ENCODE measurements around the gene COMMD4.

Gene COMMD4

DNA sequence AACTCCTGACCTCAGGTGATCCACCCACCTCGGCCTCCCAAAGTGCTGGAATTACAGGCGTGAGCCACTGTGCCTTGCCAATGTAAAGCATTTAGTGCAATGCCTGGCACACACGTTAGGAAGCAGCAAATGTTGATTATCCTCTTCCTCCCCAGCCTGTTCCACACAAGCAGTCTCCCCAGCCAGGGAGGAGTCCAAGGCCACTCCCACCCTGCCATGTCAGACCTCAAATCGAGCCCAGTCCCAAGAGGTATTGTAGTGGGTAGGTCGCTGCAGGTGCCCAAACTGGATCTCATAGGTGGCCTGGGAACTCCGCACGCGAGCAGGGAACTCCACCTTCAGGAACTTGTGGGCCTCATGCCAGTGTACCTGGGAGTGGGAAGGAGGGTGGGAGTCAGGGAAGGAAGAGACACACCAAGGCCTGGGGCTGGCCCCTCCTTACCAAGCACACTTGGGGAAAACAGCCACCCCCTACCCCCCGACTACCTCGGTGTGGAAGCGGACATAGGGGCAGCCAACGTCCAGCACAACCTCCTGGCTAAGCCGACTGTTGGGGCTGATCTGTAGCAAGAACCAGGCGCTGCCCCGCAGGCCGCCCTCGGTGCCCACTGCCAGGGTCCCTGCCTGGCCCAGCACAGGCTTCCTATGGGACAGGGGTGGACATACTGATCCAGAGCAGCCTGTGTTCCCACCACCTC, 22.3 kb downstream of the COMMD4 start:
- DNase-seq, result no peak

DNA sequence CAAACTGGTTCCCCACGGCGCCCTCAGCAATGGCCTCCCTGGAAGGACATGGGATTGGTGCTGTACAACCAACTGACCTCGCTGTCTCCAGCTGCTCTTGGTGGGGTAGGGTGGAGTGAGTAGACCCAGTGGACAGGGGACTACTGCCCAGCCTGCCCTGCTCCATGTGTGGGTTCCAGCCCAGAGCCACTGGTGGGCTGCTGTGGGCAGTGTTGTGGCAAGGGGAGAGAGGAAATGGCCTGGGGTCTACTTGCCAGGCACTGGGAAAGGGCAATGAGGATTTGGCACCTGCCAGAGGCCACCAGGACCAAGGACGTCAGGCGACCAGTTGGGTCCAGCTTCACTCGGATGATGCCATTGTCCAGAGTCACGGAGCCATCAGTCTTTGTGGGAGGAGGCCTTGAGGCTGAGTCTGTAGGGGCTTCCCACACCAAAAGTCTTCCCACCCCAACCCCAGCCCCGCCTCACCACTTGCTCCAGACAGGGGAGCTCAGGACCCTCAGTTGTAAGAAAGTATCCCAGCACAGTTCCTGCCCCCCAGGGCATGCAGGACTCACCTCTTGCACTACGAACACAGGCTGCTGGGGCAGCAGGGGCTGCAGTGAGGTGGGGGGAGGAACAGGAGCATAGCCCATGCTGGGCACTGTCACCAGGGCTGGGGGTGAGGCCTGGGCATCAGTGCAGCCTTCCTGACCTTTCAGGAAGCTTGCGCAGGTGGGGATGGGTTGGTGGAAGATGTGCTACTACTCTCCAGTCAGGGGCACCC, 23.1 kb downstream of the COMMD4 start:
- DNase-seq, result no peak

DNA sequence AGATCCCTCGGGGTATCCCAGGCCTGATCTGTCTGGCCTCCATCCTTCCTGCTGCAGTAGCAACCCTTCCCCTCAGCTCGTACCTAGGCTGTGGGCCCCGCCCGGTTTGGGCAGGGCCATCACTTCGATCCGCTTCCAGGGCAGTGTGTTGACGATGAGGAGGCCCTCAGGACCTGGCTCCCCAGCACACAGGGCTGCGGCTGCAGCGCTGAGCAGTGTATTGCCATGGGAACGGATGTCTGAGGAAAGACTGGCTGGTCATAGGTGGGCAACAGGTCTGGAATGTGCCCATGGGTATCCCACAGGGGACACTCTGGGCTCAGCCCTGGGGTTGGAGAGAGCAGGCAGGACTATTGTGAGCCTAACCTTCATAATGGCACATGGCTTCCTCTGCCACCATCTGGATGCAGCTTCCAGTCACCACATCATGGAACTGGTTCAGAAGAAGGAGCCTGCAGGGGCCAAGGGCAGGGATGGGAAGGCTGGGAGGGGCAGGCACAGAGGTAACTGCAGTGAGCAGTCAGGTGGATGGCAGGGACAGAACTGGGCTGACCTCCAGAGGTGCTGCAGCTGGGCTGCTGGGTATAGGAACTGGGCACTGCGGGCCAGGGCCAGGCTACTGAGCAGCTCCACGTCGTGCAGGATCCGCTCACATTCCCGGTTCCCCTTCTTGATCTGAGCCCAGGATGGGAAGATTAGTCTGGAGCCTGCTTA, 23.8 kb downstream of the COMMD4 start:
- no peak for DNase-seq

DNA sequence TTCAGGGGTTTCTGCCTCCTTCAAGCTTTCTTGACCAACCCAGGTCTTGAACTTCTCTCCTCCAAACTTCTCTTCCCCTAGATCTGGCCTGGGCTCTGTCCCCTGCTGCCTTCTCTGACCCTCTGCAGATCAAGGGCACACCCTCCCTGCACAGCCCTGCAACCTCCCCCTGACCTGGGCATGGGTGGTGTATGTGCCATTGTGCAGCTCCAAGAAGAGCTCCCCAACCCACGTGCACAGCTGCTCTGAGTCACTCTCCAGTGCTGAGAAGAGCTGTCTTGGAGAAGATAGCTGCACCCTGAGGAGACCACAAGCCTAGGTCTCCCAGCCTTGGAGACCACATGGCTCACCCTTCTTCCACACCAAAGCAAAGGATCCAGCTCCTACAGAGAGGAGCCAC, 24.5 kb downstream of the COMMD4 start:
- DNase-seq, result no peak

DNA sequence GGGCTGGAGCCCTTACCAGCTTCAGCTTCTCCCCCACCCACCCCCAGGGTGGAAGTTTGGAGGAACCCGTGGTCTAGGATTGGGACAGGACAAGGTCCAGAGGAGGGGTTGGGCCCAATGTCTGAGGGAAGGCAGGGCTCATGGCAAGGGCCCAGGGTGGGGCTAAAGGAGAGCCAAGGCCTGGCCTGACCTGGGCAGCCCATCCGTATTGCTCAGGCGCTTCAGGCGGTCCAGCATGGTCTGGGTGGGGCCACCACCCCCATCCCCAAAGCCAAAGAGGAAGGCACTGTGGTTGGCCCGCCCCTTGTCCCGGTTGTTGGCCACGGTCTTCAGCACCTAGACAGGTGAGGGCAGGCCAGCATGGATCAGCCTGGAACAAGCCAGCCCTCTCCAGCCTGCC, 25.0 kb downstream of the COMMD4 start:
- DNase-seq, result no peak

DNA sequence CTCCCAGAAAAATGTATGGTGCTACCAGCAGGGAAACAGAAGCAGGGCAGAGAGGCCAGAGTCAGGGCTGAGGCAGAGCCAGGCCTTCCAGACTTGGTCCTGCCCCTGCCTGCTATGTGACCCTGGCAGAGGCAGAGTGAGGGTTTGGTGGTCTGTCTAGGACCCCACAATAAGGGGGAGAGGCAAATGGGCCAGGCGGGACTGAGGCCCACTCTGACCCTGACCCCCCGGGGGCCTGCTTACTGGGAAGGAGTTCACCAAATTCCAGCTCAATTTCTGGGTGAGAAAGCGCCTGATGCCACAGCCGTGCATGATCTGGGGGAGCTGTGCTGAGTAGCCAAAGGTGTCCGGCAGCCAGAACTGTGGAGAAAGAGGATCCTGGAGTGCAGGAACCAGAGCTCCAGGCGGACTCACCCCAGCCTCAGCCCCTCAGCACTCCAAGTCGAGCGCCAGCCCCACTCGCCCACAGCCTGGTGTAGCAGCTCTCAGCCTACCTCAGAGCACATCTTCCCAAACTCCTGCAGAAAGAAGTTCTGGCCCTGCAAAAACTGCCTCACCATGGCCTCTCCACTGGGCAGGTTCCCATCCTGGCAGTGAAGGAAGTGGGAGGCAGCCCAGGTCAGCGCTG, 25.6 kb downstream of the COMMD4 start:
- DNase-seq, result no peak

DNA sequence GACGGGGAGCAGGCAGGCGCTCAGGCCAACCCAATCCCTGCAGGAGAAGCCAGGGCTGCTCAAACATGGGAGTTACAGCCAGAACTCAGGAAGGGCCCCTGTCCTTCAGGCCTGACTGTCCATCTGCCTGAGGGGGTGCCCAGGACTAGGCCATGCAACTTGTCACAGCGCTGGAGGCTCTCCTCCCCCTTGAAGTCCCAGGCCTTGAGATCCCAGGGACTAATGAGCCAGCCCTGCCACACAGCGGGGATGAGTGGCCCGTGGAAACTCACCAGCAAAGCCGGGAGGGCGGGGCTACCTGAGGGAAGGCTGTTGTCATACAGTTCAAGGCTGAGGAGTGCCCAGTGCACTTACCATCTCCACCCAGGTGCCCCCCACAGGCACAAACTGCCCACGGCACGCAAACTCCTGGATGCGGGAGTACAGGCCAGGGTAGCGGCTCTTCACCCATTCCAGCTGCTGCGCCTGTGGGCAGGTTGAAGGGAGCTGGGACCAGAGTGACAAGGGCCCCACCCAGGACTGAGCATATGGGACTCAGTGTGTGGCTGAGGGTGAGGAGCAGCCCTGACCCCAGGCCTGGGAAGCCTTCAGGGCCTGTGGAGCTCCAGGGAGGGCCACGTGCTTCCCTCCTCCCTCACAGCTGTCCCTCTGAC, 26.3 kb downstream of the COMMD4 start:
- no peak for DNase-seq

DNA sequence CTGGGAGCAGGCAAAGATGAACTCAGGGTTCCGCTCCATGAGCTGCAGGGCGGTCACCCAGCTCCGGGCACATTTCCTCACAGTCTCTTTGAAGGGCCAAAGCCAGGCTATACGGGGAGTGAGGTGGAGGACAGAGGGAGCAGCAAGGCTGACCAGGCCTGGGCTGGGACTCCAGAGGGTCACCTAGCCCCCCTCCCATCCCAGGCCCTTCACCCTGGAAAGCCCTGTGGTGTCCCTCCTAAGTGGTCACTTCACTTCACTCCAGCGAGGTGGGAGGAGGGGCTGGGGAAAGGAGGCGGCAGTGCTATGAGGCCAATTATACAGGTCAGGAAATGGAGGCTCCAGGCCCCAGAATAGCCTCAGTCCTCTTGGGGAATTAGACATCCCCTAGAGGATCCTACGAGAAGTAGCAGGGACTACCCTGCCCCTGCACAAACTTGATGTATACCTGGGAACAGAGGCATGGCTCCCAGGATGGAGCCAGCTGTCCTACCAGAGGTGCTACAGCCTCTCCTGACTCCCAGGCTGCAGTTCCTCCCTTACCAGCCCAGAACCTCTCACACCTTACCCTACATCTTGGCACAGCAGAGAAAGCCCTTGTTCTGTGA, 26.9 kb downstream of the COMMD4 start:
- DNase-seq, result no peak

DNA sequence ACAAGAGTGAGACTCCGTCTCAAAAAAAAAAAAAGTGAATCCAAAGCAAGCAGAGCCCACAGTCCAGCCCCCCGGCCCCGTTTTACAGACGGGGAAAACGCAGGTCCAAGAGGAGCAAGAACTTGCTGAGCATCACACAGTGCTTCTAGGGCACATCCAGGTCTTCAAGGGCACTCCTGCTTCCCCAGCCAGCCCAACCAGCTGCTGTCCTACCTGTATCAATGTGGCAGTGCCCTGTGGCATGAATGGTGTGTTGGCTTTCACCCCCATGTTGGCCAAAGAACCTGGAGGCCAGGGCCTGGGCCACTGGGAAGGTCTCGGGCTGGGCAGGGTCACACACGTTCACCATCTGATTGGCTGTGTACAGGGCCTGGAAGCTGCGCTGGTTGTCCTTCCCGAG, 27.9 kb downstream of the COMMD4 start:
- no peak for DNase-seq

DNA sequence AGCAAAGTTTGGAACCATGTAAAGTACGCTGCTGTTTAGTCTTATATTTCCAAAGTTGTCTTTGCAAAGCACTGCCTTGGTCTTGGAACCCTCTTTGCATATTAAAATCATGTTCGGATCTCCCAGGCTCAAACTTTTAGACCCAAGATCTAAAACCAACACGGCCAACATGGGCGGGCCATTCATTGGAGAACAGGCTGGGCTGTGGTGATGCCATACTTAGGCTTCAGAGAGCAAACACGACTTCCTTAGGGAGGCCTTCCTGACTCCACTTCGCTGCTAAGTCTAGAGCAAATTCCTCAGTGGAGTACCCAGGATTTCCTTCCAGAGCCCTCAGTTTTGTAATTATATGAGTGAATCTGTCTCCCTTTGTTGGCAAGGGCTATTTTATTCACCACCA, 29.0 kb downstream of the COMMD4 start:
- no peak for DNase-seq

DNA sequence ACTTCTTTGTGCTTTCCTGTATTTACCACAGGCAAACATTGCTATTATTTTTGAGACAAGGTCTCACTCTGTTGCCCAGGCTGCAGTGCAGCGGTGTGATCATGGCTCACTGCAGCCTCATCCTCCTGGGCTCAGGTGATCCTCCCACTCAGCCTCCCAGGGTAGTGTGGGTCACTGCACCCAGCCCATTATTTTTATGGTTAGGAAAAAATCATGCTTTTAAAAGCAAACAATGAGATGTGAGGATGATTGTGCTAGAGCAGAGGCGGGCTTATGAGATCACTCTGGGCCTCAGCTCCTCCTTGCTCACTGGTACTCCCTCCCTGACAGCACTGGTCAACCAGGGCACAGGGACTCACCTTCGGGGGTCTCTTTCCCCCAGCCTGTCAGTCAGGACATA, 30.3 kb downstream of the COMMD4 start:
- DNase-seq, result no peak

DNA sequence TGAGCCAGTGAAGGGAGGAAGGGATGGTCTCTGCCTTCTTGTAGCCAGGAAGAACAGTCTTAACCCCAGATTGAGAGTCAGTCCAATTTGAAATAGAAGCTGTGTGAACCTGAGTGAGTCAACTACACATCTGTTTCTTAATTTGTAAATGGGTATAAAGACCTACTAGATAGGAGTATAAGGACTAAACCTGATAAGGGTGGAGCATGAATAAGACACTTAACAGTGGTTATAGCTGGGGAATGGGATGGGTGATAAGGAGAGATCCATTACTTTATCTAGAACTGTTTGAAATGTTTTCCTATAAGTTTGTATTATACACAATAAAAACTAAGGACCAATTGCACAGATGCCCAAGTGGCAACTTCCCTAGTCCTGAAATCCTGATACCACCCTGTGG, 31.1 kb downstream of the COMMD4 start:
- no peak for DNase-seq

DNA sequence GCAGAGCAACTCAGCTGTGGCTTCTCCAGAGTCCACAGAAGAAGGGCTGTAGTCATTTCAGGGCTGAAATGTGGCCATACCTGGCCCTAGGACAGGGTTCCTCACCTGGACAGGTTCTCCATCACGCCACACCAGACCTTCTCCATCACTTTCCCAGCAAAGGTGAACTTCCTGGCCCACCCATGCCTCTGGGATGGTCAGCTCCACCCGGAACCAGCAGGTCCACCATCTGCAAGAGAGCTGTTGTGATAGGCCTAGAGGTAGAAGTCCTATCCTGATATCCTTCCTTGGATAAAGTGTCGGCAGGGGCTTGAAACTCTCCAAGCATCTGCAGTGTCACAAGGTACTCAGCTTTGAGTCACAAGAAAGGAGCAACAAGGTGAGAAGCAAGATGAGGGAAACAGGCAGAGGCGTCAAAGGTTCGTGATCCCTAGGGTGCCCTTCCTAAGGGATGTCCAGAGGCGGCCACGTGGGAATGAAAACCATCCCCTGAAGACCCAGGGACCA, 31.6 kb downstream of the COMMD4 start:
- DNase-seq, result no peak

DNA sequence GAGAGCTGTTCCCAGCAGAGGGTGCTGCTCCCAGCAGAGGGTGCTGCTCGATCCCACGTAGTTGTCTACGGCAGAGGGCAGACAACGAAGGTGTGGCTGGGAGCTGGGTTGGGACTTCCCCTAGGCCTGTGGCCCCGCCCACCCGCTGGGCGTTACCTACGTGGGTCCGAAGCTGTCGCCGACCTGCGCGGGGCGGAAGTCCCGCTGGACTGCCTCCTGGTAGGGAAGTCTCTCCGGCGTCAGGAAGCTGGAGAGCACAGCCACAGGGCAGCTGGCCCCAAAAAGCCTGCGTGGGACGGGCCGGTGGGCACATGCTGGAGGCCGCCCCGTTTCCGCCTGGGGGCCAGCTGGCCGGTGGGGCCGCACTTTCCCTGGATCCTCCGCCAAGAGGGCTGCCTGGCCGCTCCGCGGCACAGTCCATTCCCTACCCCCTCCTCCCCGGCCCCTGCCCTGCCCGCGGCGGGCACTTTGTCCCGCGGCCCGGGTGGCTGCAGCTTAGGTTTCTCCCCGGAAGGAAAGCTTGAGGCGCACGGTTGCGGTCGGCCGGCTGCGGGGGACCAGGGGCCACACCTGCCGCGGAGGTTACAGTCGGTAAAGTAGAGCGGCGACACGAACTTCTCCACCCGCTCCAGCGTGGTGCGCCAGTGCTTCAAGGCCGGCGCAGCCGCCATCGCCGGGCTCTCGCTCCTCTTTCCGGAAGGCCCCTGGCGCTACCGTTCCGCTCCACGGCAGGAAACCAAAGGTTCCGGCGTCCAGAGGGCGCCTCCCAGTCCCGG, 32.2 kb downstream of the COMMD4 start, which contains the start of gene MAN2C1:
MAN2C1 (minus strand) TSS at position 695 of the 776 bp plus-strand sequence; CDS start at position 671, 24 bp downstream.
- DNase-seq, result peak; percentile 96

DNA sequence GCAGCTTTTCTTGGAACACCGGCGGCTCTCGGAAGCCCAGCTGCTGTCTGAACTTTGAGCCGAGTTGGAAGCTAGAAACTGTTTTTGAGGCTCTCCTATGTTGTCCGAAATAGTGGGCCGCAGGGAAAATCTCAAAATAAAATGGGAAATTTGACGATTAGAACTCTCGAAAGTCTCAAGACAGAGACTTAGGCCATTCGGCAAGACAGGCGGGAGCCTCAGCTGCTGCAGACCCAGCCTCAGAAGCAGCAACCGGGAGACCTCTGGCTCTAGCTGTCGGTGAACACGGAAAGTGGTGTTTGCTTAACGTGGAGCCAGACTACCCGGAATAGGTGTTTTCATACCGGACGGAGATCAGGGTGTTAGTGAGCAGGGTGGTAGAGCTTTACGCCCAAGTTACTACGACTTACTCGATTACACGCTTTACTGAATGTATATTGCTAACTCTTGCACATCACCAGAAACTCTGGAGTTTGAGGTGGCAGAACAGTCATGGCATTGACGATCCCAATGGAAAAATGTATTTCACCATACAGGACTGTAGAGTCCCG, 32.9 kb downstream of the COMMD4 start:
- no peak for DNase-seq

DNA sequence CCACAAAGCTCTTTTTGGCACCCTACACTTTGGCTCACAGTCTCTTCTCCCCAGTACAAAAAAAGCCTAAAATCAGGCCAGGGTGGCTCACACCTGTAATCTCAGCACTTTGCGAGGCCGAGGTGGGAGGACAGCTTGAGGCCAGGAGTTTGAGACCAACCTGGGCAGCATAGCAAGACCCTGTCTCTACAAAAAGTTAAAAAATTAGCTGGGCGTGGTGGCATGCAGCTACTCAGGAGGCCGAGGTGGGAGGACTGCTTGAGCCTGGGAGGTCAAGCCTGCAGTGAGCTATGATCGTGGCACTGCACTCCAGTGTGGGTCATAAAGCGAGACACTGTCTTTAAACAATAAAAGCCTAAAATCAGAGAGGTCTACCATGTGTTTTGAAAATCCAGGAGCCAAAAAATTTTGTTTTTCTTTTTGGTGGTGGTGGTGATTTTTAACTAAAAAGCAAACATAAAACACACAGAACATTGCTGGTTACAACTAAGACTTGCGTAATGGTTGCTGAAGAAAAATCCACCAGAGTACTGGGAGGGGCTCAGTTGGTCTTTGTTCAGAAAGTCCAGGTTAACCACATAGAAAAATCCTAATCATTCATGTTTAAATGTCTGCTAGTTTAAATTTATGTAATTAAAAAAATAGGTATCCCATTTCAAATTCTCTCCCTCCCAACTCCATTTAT, 34.2 kb downstream of the COMMD4 start:
- DNase-seq, result no peak

DNA sequence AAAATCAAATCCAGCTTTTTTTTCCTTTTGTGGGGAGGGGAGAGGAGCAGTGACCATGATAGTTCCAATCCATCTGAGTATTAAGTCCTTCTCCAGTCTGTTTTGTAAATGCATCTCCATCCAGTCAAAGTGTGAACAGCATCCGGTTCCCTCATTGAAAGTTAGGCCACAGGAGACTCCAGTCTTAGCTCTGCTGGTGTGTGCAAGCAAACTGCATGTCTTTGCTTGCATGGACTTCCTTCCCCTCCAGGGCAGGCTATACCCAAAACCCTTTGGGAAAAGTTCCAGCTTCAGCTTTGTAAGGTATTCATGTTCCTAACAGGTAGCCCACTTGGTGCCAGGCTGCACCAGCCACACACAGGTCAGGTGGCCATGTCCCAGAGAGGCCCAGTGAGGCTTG, 35.6 kb downstream of the COMMD4 start:
- no peak for DNase-seq

DNA sequence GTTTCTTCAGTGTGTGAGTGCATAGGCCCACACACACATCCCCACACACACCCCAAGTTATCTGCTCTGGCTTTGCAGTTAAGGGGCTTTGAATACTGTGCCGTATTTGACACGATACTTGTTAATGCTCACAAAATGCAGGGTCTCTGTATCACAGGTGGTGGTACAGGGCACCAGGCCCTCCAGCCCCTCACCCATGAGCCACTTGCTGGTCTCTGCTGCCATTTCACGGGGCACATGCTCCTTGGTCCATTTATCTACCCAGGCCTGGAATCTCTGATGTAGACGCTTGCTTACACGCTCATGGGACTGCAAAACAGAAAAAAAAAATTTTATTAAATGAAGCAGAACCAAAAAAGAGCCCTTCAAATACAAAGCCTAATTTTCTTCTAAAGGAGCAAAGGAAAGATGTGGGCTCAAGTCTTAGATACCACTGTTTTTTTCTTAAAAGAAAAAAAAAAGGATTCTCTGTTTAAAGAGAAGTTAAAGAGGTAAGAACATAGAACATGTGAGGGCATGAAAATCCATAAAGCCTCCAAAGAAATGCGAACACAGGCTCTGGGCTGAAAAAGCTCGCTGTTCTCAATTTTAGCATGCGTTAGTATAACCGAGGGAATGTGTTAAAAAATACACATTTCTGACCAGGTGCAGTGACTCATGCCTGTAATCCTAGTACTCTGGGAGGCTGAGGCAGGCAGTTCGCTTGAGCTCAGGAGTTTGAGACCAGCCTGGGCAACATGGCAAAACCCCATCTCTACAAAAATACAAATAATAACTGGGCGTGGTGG, 36.2 kb downstream of the COMMD4 start:
- DNase-seq, result no peak

DNA sequence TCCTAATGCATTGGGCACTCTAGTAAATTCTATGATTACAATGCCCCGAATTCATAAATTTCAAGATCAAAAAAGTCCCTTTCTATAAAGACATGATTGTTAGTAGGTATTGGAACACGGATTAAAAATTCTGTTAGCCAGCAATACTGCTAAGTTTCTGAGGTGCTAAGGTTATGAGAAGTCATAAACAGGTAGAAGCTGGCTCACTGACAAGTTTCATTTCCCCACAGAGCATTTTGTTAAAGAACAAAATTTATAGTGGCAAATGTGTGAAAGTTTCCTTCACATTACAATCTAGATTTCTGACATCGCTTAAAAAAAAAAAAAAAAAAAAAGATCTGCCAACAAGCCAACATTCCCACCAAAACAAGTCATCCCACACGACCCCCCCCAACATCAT, 44.9 kb downstream of the COMMD4 start:
- DNase-seq, result no peak

DNA sequence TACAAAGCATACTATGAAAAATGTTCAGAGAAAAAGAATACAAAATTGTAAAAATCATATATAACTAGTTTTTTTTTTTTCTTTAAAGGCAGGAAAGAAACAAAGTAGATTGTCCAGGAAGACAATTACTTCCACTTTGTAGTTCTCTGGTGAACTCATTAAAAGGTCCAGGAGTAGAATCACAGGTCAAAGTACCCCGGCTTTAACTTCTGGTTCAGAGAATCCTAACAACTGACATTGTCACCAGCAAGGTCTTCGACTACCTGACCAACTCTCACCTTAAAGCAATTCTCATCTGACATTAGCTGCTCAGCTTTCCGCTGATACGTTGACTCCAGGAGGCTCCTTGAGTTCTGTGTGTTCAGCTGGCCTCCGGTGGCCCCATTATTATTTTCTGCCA, 48.1 kb downstream of the COMMD4 start:
- DNase-seq, result peak; percentile 79
